H1 (cell line): ENCODE results near the gene CEP104. TPM values are rescaled to one million over a fixed set of nuclear protein-coding genes. Genes with fewer than 3 reads are reported as not detected.

ENCODE experiments used
- CTCF ChIA-PET: fragments of 300-600 bp; sonication (Branson Sonifier 250); formaldehyde crosslinking; loops from one replicate; lab custom pipeline; 2021; ENCODE audit not compliant: partially characterized antibody; lab: Charles Lee
- POLR2A ChIA-PET: fragments of 300-600 bp; sonication (Branson Sonifier 250); formaldehyde crosslinking; loops from one replicate; lab custom pipeline; 2021; ENCODE audit warnings: inconsistent platforms; ENCODE audit not compliant: partially characterized antibody; lab: Charles Lee
- DNase-seq, 2 experiments: peaks; one replicate each; pipeline versions ENCODE4 v3.0.0 to v3.0.0-alpha.2; 2010 to 2022; ENCODE audit warnings: low spot score in 2 of 2, low read depth in 1 of 2, mixed read lengths in 1 of 2
- FAIRE-seq: peaks from 2 replicates; lab custom pipeline; 2011; peaks lifted over from hg19 to GRCh38; lab: Jason Lieb, UNC
- H2AFZ ChIP-seq: 2 replicates; pipeline ENCODE4 v1.8.1; 2012; ENCODE audit warnings: low read length, inconsistent platforms
- H2AK5ac ChIP-seq: 2 replicates; pipeline ENCODE4 v1.6.1; 2013; ENCODE audit warnings: low read depth, low read length
- H2BK120ac ChIP-seq: replicated peaks from 2 replicates; pipeline ENCODE3; 2013; ENCODE audit warnings: low read depth, low read length, inconsistent platforms
- H2BK12ac ChIP-seq: 2 replicates; pipeline ENCODE4 v1.6.1; 2013; ENCODE audit warnings: low read depth, low read length
- H2BK15ac ChIP-seq: 2 replicates; pipeline ENCODE4 v1.6.1; 2013; ENCODE audit warnings: low read length
- H2BK20ac ChIP-seq: 2 replicates; pipeline ENCODE4 v1.6.1; 2013; ENCODE audit warnings: low read length
- H2BK5ac ChIP-seq: 2 replicates; pipeline ENCODE4 v1.6.1; 2013; ENCODE audit warnings: low read depth, low read length
- H3K14ac ChIP-seq: 2 replicates; pipeline ENCODE4 v1.6.1; 2013; ENCODE audit warnings: inconsistent platforms; ENCODE audit not compliant: insufficient read length
- H3K18ac ChIP-seq: 2 replicates; pipeline ENCODE4 v1.6.1; 2013; ENCODE audit warnings: low read length; ENCODE audit errors: extremely low read depth
- H3K23ac ChIP-seq: 2 replicates; pipeline ENCODE4 v1.6.1; 2013; ENCODE audit warnings: inconsistent platforms; ENCODE audit not compliant: insufficient read length
- H3K23me2 ChIP-seq: 2 replicates; pipeline ENCODE4 v1.6.1; 2013; ENCODE audit warnings: low read depth, low read length
- H3K27ac ChIP-seq: 2 replicates; pipeline ENCODE4 v1.6.1; 2011; ENCODE audit warnings: low read depth, low read length, inconsistent platforms
- H3K27me3 ChIP-seq, 4 experiments: replicated peaks in 1 of 4; 1 replicate in 1 of 4; 2 replicates in 3 of 4; pipeline versions ENCODE4 v1.6.1 to v1.8.1; 2011 to 2013; ENCODE audit warnings: low read length in 3 of 4, mild to moderate bottlenecking in 3 of 4, inconsistent platforms in 2 of 4, mixed read lengths in 2 of 4, moderate library complexity in 1 of 4; ENCODE audit not compliant: control insufficient read depth in 3 of 4, insufficient read depth in 3 of 4; ENCODE audit errors: extremely low read depth in 1 of 4
- H3K36me3 ChIP-seq, 4 experiments: 2 replicates each; pipeline versions ENCODE4 v1.6.1 to v1.8.1; 2011 to 2013; ENCODE audit warnings: mild to moderate bottlenecking in 4 of 4, low read length in 3 of 4, moderate library complexity in 2 of 4, control low read depth in 1 of 4, inconsistent platforms in 1 of 4; ENCODE audit not compliant: insufficient read depth in 4 of 4, control insufficient read depth in 2 of 4
- H3K4ac ChIP-seq: replicated peaks from 2 replicates; pipeline ENCODE3; 2013; ENCODE audit warnings: low read length, low read depth, mixed read lengths, inconsistent platforms; ENCODE audit not compliant: insufficient read length
- H3K4me1 ChIP-seq, 4 experiments: replicated peaks in 1 of 4; 1 replicate in 1 of 4; 2 replicates in 3 of 4; pipeline versions ENCODE4 v1.6.1 to v1.8.1; 2011 to 2013; ENCODE audit warnings: low read length in 3 of 4, inconsistent platforms in 2 of 4, mixed read lengths in 1 of 4; ENCODE audit not compliant: insufficient read depth in 4 of 4, control insufficient read depth in 3 of 4
- H3K4me2 ChIP-seq, 2 experiments: 2 replicates each; pipeline versions ENCODE4 v1.6.1 to v1.8.1; 2011 to 2013; ENCODE audit warnings: low read depth in 2 of 2, low read length in 2 of 2, control low read depth in 1 of 2, inconsistent platforms in 1 of 2, mild to moderate bottlenecking in 1 of 2; ENCODE audit not compliant: insufficient read depth in 1 of 2
- H3K4me3 ChIP-seq, 4 experiments: fragments of 200-600, 300-600 bp in 1 of 4; sonication (generic), shearing (Covaris generic), sonication (Bioruptor Twin) in 1 of 4; 2 replicates each; pipeline versions ENCODE4 v1.5.1 to v1.8.1; 2011 to 2016; ENCODE audit warnings: low read length in 4 of 4, low read depth in 3 of 4, control low read depth in 2 of 4, inconsistent platforms in 2 of 4, mild to moderate bottlenecking in 2 of 4, mixed read lengths in 1 of 4, moderate library complexity in 1 of 4; ENCODE audit not compliant: insufficient read depth in 2 of 4; ENCODE audit errors: extremely low read depth in 1 of 4
- H3K56ac ChIP-seq: replicated peaks from 2 replicates; pipeline ENCODE3; 2013; ENCODE audit warnings: low read depth, mild to moderate bottlenecking, mixed read lengths, low read length, inconsistent platforms; ENCODE audit not compliant: insufficient read length
- H3K79me1 ChIP-seq: 2 replicates; pipeline ENCODE4 v1.6.1; 2013; ENCODE audit warnings: low read depth, low read length, control low read depth
- H3K79me2 ChIP-seq, 2 experiments: 2 replicates each; pipeline versions ENCODE4 v1.6.1 to v1.8.1; 2012 to 2013; ENCODE audit warnings: low read length in 2 of 2, mild to moderate bottlenecking in 2 of 2, inconsistent platforms in 1 of 2; ENCODE audit not compliant: insufficient read depth in 2 of 2, control insufficient read depth in 1 of 2
- H3K9ac ChIP-seq, 4 experiments: replicated peaks in 1 of 4; 1 replicate in 1 of 4; 2 replicates in 3 of 4; pipeline versions ENCODE4 v1.6.1 to v1.8.1; 2011 to 2013; ENCODE audit warnings: low read depth in 3 of 4, low read length in 3 of 4, control low read depth in 2 of 4, mild to moderate bottlenecking in 2 of 4, moderate library complexity in 2 of 4, inconsistent platforms in 1 of 4; ENCODE audit errors: extremely low read depth in 1 of 4
- H3K9me3 ChIP-seq, 2 experiments: 2 replicates each; pipeline versions ENCODE4 v1.6.1 to v1.8.1; 2012 to 2013; ENCODE audit warnings: mild to moderate bottlenecking in 2 of 2, moderate library complexity in 2 of 2, control low read depth in 1 of 2, inconsistent platforms in 1 of 2, low read depth in 1 of 2, low read length in 1 of 2, mixed read lengths in 1 of 2; ENCODE audit not compliant: insufficient read depth in 2 of 2
- H4K20me1 ChIP-seq, 2 experiments: replicated peaks in 1 of 2; 2 replicates each; pipeline versions ENCODE3 to v1.8.1; 2011 to 2013; ENCODE audit warnings: inconsistent platforms in 2 of 2, low read length in 2 of 2, mild to moderate bottlenecking in 1 of 2; ENCODE audit not compliant: insufficient read depth in 2 of 2, control insufficient read depth in 1 of 2
- H4K5ac ChIP-seq: 2 replicates; pipeline ENCODE4 v1.6.1; 2013; ENCODE audit warnings: low read length, low read depth, mixed read lengths, inconsistent platforms; ENCODE audit not compliant: insufficient read length
- H4K8ac ChIP-seq: 2 replicates; pipeline ENCODE4 v1.8.0; 2013; ENCODE audit warnings: mild to moderate bottlenecking, moderate library complexity, low read length, inconsistent platforms; ENCODE audit not compliant: insufficient read depth; ENCODE audit errors: extremely low read depth
- H4K91ac ChIP-seq: replicated peaks from 2 replicates; pipeline ENCODE3; 2013; ENCODE audit warnings: low read length, mixed read lengths, inconsistent platforms; ENCODE audit not compliant: insufficient read length
- ASH2L ChIP-seq: fragments of 200-600, 300-600 bp; sonication (generic); IDR thresholded peaks from one replicate; pipeline ENCODE4 v1.7.1; 2017; ENCODE audit warnings: low read length
- ATF2 ChIP-seq: IDR thresholded peaks from 2 replicates; pipeline ENCODE4 v1.6.1; 2012; ENCODE audit warnings: low read length, inconsistent platforms
- CEBPB ChIP-seq: IDR thresholded peaks from 2 replicates; pipeline ENCODE4 v1.6.1; 2012; ENCODE audit warnings: low read depth, low read length
- CHD1 ChIP-seq: IDR thresholded peaks from 2 replicates; pipeline ENCODE4 v1.6.1; 2012; ENCODE audit warnings: low read depth, low read length, improper control_type of control experiment
- JUN ChIP-seq: IDR thresholded peaks from 2 replicates; pipeline ENCODE4 v1.6.1; 2011; ENCODE audit warnings: low read depth, mild to moderate bottlenecking, improper control_type of control experiment, low read length
- JUND ChIP-seq: IDR thresholded peaks from 2 replicates; pipeline ENCODE4 v1.6.1; 2011; ENCODE audit warnings: mild to moderate bottlenecking, improper control_type of control experiment, low read length
- NANOG ChIP-seq: IDR thresholded peaks from 2 replicates; pipeline ENCODE4 v1.6.1; 2011; ENCODE audit warnings: low read length, low read depth, mild to moderate bottlenecking, inconsistent platforms; ENCODE audit not compliant: insufficient read depth, poor library complexity, severe bottlenecking
- NRF1 ChIP-seq: IDR thresholded peaks from 2 replicates; pipeline ENCODE4 v1.6.1; 2011; ENCODE audit warnings: mild to moderate bottlenecking, low read depth, low read length, improper control_type of control experiment
- PHF8 ChIP-seq: fragments of 200-600 bp; sonication (generic); conservative IDR thresholded peaks from 2 replicates; pipeline ENCODE4 v1.7.1; 2012; ENCODE audit warnings: low read depth, mild to moderate bottlenecking, inconsistent platforms, low read length, moderate library complexity
- SRF ChIP-seq: IDR thresholded peaks from 2 replicates; pipeline ENCODE4 v1.6.1; 2011; ENCODE audit warnings: mild to moderate bottlenecking, low read depth, low read length, moderate library complexity
- TAF1 ChIP-seq: IDR thresholded peaks from 2 replicates; pipeline ENCODE4 v1.6.1; 2011; ENCODE audit warnings: mild to moderate bottlenecking, low read depth, low read length
- TEAD4 ChIP-seq: IDR thresholded peaks from 2 replicates; pipeline ENCODE4 v1.6.1; 2012; ENCODE audit warnings: low read depth, low read length, inconsistent platforms, mixed read lengths
- WGBS, 2 experiments: shearing (Covaris generic) in 1 of 2; methylation state at CpG; one replicate each; pipeline versions ENCODE4 v1.1.6 to v1.1.7; 2013 to 2015; ENCODE audit warnings: low lambda C conversion rate in 2 of 2, mixed read lengths in 2 of 2, inconsistent platforms in 1 of 2, low coverage in 1 of 2, missing lambda C conversion rate in 1 of 2; ENCODE audit not compliant: insufficient replicate concordance in 2 of 2, insufficient coverage in 1 of 2, insufficient read length in 1 of 2; ENCODE audit errors: extremely low coverage in 1 of 2, missing lambda C conversion rate in 1 of 2; 5-methylcytosine and 5-hydroxymethylcytosine counted together
- polyA plus RNA-seq, 7 experiments: library from polyadenylated mRNA; depleted of rRNA in 3 of 7; stranded (reverse) in 5 of 7; unstranded in 2 of 7; fragments of >200 nt in 5 of 7; fragments of 200-250 nt in 2 of 7; gene quantifications; 1 replicate in 5 of 7; 2 replicates in 1 of 7; 4 replicates in 1 of 7; pipeline versions ENCODE4 v1.2.1 to v1.2.3, GENCODE V29; 2011 to 2013; ENCODE audit warnings: missing spikeins in 2 of 7, mixed read lengths in 2 of 7
- total RNA-seq: library from RNA; stranded (reverse); fragmentation: NEBNext Ultra II Directional; extraction: Animal tissue kit (Norgen Biotek cat#: 25700); gene quantifications from 2 replicates; pipeline ENCODE4 v1.2.1, GENCODE V29; 2021

Gene CEP104
- total and polyA plus RNA-seq, 2 of the 8 experiments (the other 6 are each of a cell fraction or from before 2014, with no cell fraction given), result 8.0 to 43.9 TPM

- Histone ChIP-seq H3K4me1 (no peaks in the 10 kb centered on the region), H3K4me2 (no peak overlapping the region), H4K8ac (no peak overlapping the region), H3K9me3 (no peaks in the 10 kb centered on the region), H3K4me3 (no peak overlapping the region), H3K56ac (no peak overlapping the region), H2AK5ac (no peak overlapping the region), H3K27me3 (no peaks in the 10 kb centered on the region), H2AFZ (no peak overlapping the region), H3K9ac (no peak overlapping the region), H3K18ac (no peak overlapping the region), H3K79me1 (no peaks in the 10 kb centered on the region), H3K79me2 (no peaks in the 10 kb centered on the region), H4K20me1 (peaks cover 2 to 5% of the 10 kb centered on the region in 2 experiments), H3K14ac (no peak overlapping the region), H4K91ac (no peak overlapping the region), H2BK5ac (no peak overlapping the region), H2BK15ac (no peak overlapping the region), H3K23ac (no peak overlapping the region), H2BK20ac (no peak overlapping the region), H4K5ac (no peak overlapping the region), H2BK12ac (no peak overlapping the region), H3K27ac (no peak overlapping the region), H2BK120ac (no peak overlapping the region), H3K23me2 (no peaks in the 10 kb centered on the region), H3K36me3 (peaks cover 8 to 14% (median 11%) of the 10 kb centered on the region in 4 experiments; a peak in 6 of 8 replicates), H3K4ac (no peak overlapping the region)
- FAIRE-seq, result no peak
- no peak for DNase-seq
- WGBS, 2 experiments, result 82% methylated on average over 7 of the region's 7 CpGs; no CpG with 5 or more reads in 1 of the 2 experiments
- POLR2A ChIA-PET, result no interaction called here
- TF ChIP-seq CEBPB (no peak), TAF1 (no peak), ASH2L (no peak), CHD1 (no peak), JUND (no peak), NANOG (no peak), TEAD4 (no peak), JUN (no peak), ATF2 (no peak), SRF (no peak), PHF8 (no peak), NRF1 (no peak)
- CTCF ChIA-PET, result interaction anchor here (1.0 to 2.7 kb wide), 5 partner anchors 10 to 29 kb away, joined by 3 to 5 read pairs (median 4); partner anchors contain the start of genes CEP104 and DFFB
Measured at GRCh38 chr1:3885611-3886010, 28.6 kb upstream of the CEP104 start.
